ENCODE measurements around the gene RSBN1L. TPM values are rescaled to one million over a fixed set of nuclear protein-coding genes. Genes with fewer than 3 reads are reported as not detected.

Gene RSBN1L
- total and polyA plus RNA-seq, 7 experiments from 2014 or later: 7.7 to 41.7 (median 21.9) TPM

GRCh38 chr7:77797734-77798393 lies 101.6 kb downstream of the RSBN1L start:
- ChIA-PET POLR2A (interaction anchor here (0.5 to 1.7 kb wide), 4 partner anchors 9 to 36 kb away, joined by 3 to 10 read pairs (median 4); no protein-coding TSS in a partner anchor), CTCF (interaction anchor here (1.8 kb wide), 1 partner anchor 43 kb away, joined by 5 read pairs; no protein-coding TSS in a partner anchor)
- peak overlapping the region; percentile 85 for H3K4me3 ChIP-seq (ENCODE audit: low read length)
- Mint-ChIP-seq H3K9me3 (peaks cover 0 to 3% (median 0%) of the 10 kb centered on the region in 11 donors), H3K27ac (peak overlapping the region; percentile 89 to 96 (median 94)), H3K27me3 (no peaks in the 10 kb centered on the region), H3K4me1 (peaks cover 47 to 77% (median 72%) of the 10 kb centered on the region in 7 donors), H3K36me3 (peaks cover 0 to 29% (median 6%) of the 10 kb centered on the region in 5 donors), H3K4me3 (peak overlapping the region; percentile 87 to 99 (median 96))
- ATAC-seq: peak; percentile 31
- peak overlapping the region; percentile 73 for H3K27ac ChIP-seq (ENCODE audit: low read depth, low read length)
- H3K27me3 ChIP-seq (ENCODE audit: control insufficient read depth in 2 of 2, insufficient read depth in 2 of 2, low read length in 2 of 2): no peaks in the 10 kb centered on the region
- no peak for DNase-seq
- intact Hi-C loops (cut with micrococcal nuclease): loop anchor here (1.0 to 10.0 kb wide), 11 partner anchors 9 to 675 kb away; partner anchors contain the start of genes RSBN1L (in 2 of the 2), CCDC146 (in 1 of the 2) and GSAP (in 1 of the 2)
- H3K9me3 ChIP-seq (ENCODE audit: control insufficient read depth in 2 of 3, low read length in 3 of 3): no peaks in the 10 kb centered on the region
- H3K36me3 ChIP-seq (ENCODE audit: control insufficient read depth in 2 of 3, insufficient read depth in 3 of 3, low read length in 3 of 3): peaks cover 0 to 15% (median 0%) of the 10 kb centered on the region in 3 experiments
- peaks cover 38 to 46% of the 10 kb centered on the region in 2 donors for H3K4me1 ChIP-seq (ENCODE audit: control insufficient read depth in 2 of 2, insufficient read depth in 2 of 2, low read length in 2 of 2)

- Mint-ChIP-seq H3K27ac (peak within 1 kb of the TSS; percentile 89 to 96 (median 94)), H3K36me3 (peaks cover 0 to 34% (median 6%) of the 10 kb centered on the region in 5 donors), H3K9me3 (peaks cover 0 to 3% (median 0%) of the 10 kb centered on the region in 11 donors), H3K4me1 (peaks cover 53 to 83% (median 79%) of the 10 kb centered on the region in 7 donors), H3K4me3 (peak within 1 kb of the TSS; percentile 87 to 99 (median 96)), H3K27me3 (no peaks in the 10 kb centered on the region)
- ChIA-PET POLR2A (interaction anchor here (0.7 to 1.7 kb wide), 6 partner anchors 10 to 384 kb away, joined by 3 to 10 read pairs (median 4); no protein-coding TSS in a partner anchor), CTCF (interaction anchor here (1.8 kb wide), 1 partner anchor 42 kb away, joined by 5 read pairs; no protein-coding TSS in a partner anchor)
- Histone ChIP-seq H3K4me1 (ENCODE audit: control insufficient read depth in 2 of 2, insufficient read depth in 2 of 2, low read length in 2 of 2) (peaks cover 45 to 52% of the 10 kb centered on the region in 2 donors), H3K4me3 (ENCODE audit: low read length) (peak within 1 kb of the TSS; percentile 85), H3K36me3 (ENCODE audit: control insufficient read depth in 2 of 3, insufficient read depth in 3 of 3, low read length in 3 of 3) (peaks cover 0 to 15% (median 0%) of the 10 kb centered on the region in 3 experiments), H3K27ac (ENCODE audit: low read depth, low read length) (peak within 1 kb of the TSS; percentile 73), H3K9me3 (ENCODE audit: control insufficient read depth in 2 of 3, low read length in 3 of 3) (no peaks in the 10 kb centered on the region), H3K27me3 (ENCODE audit: control insufficient read depth in 2 of 2, insufficient read depth in 2 of 2, low read length in 2 of 2) (no peaks in the 10 kb centered on the region)
- ATAC-seq: peak; percentile 94
- intact Hi-C loops (cut with micrococcal nuclease): loop anchor here (1.0 to 10.0 kb wide), 11 partner anchors 36 to 676 kb away; partner anchors contain the start of genes RSBN1L (in 2 of the 2), CCDC146 (in 1 of the 2) and GSAP (in 1 of the 2)
- peak; percentile 78 to 97 (median 95) for DNase-seq
Measured at GRCh38 chr7:77798394-77799077, 102.3 kb downstream of the RSBN1L start, which contains the start of the genes PHTF2 and TMEM60. PHTF2 (plus strand) TSS chr7:77798773. TMEM60 (minus strand) TSS chr7:77798434; CDS start chr7:77794373, 4,061 bp downstream.

GRCh38 chr7:77799078-77799964 lies 103.1 kb downstream of the RSBN1L start:
- Histone ChIP-seq H3K36me3 (ENCODE audit: control insufficient read depth in 2 of 3, insufficient read depth in 3 of 3, low read length in 3 of 3) (peaks cover 0 to 8% (median 0%) of the 10 kb centered on the region in 3 experiments), H3K27me3 (ENCODE audit: control insufficient read depth in 2 of 2, insufficient read depth in 2 of 2, low read length in 2 of 2) (no peaks in the 10 kb centered on the region), H3K27ac (ENCODE audit: low read depth, low read length) (peak overlapping the region; percentile 67), H3K9me3 (ENCODE audit: control insufficient read depth in 2 of 3, low read length in 3 of 3) (no peaks in the 10 kb centered on the region), H3K4me3 (ENCODE audit: low read length) (peak overlapping the region; percentile 85), H3K4me1 (ENCODE audit: control insufficient read depth in 2 of 2, insufficient read depth in 2 of 2, low read length in 2 of 2) (peaks cover 53 to 60% of the 10 kb centered on the region in 2 donors)
- Mint-ChIP-seq H3K9me3 (peaks cover 0 to 3% (median 0%) of the 10 kb centered on the region in 11 donors), H3K36me3 (peaks cover 0 to 34% (median 0%) of the 10 kb centered on the region in 5 donors), H3K27ac (peak overlapping the region; percentile 89 to 96 (median 94)), H3K4me3 (peak overlapping the region; percentile 87 to 99 (median 96)), H3K27me3 (no peaks in the 10 kb centered on the region), H3K4me1 (peaks cover 58 to 84% (median 79%) of the 10 kb centered on the region in 7 donors)
- DNase-seq: peak; percentile 8 to 48 (median 23)
- ChIA-PET CTCF (interaction anchor here (1.8 kb wide), 1 partner anchor 41 kb away, joined by 5 read pairs; no protein-coding TSS in a partner anchor), POLR2A (interaction anchor here (0.6 to 1.7 kb wide), 6 partner anchors 26 to 384 kb away, joined by 3 to 10 read pairs (median 3); no protein-coding TSS in a partner anchor)
- no peak for ATAC-seq
- intact Hi-C loops (cut with micrococcal nuclease): loop anchor here (1.0 to 10.0 kb wide), 6 partner anchors 35 to 677 kb away; partner anchors contain the start of gene CCDC146 (in 1 of the 2)

GRCh38 chr7:77800158-77800557 lies 103.9 kb downstream of the RSBN1L start:
- H3K4me1 ChIP-seq (ENCODE audit: control insufficient read depth in 2 of 2, insufficient read depth in 2 of 2, low read length in 2 of 2): peaks cover 59 to 66% of the 10 kb centered on the region in 2 donors
- DNase-seq: no peak
- intact Hi-C loops (cut with micrococcal nuclease): loop anchor here in 1 of 2 donors (2.0 kb wide), 1 partner anchor 27 kb away; no protein-coding TSS in a partner anchor
- H3K27ac ChIP-seq (ENCODE audit: low read depth, low read length): peak overlapping the region; percentile 67
- ChIA-PET POLR2A (interaction anchor here (0.6 to 1.1 kb wide), 2 partner anchors 27 to 102 kb away, joined by 3 read pairs; no protein-coding TSS in a partner anchor), CTCF (no interaction called here)
- no peaks in the 10 kb centered on the region for H3K27me3 ChIP-seq (ENCODE audit: control insufficient read depth in 2 of 2, insufficient read depth in 2 of 2, low read length in 2 of 2)
- H3K9me3 ChIP-seq (ENCODE audit: control insufficient read depth in 2 of 3, low read length in 3 of 3): no peaks in the 10 kb centered on the region
- Mint-ChIP-seq H3K27ac (peak overlapping the region; percentile 84 to 96 (median 91)), H3K4me1 (peaks cover 59 to 85% (median 80%) of the 10 kb centered on the region in 7 donors), H3K36me3 (peaks cover 0 to 34% (median 0%) of the 10 kb centered on the region in 5 donors), H3K4me3 (peak overlapping the region; percentile 87 to 99 (median 96)), H3K9me3 (peaks cover 0 to 7% (median 0%) of the 10 kb centered on the region in 11 donors), H3K27me3 (no peaks in the 10 kb centered on the region)
- no peak for ATAC-seq
- H3K36me3 ChIP-seq (ENCODE audit: control insufficient read depth in 2 of 3, insufficient read depth in 3 of 3, low read length in 3 of 3): peaks cover 0 to 8% (median 0%) of the 10 kb centered on the region in 3 experiments
- peak overlapping the region; percentile 85 for H3K4me3 ChIP-seq (ENCODE audit: low read length)

- intact Hi-C loops (cut with micrococcal nuclease): loop anchor here in 1 of 2 donors (2.0 kb wide), 1 partner anchor 26 kb away; no protein-coding TSS in a partner anchor
- Mint-ChIP-seq H3K27ac (peak overlapping the region in 7 of 9 donors; percentile 3 to 96 (median 58)), H3K4me3 (peak overlapping the region in 3 of 10 donors; percentile 34 to 96 (median 87)), H3K9me3 (peaks cover 0 to 12% (median 0%) of the 10 kb centered on the region in 11 donors), H3K4me1 (peaks cover 63 to 87% (median 83%) of the 10 kb centered on the region in 7 donors), H3K36me3 (peaks cover 0 to 38% (median 0%) of the 10 kb centered on the region in 5 donors), H3K27me3 (no peaks in the 10 kb centered on the region)
- Histone ChIP-seq H3K4me1 (ENCODE audit: control insufficient read depth in 2 of 2, insufficient read depth in 2 of 2, low read length in 2 of 2) (peaks cover 59 to 66% of the 10 kb centered on the region in 2 donors), H3K9me3 (ENCODE audit: control insufficient read depth in 2 of 3, low read length in 3 of 3) (no peaks in the 10 kb centered on the region), H3K27ac (ENCODE audit: low read depth, low read length) (peak overlapping the region; percentile 67), H3K4me3 (ENCODE audit: low read length) (no peak overlapping the region), H3K27me3 (ENCODE audit: control insufficient read depth in 2 of 2, insufficient read depth in 2 of 2, low read length in 2 of 2) (no peaks in the 10 kb centered on the region), H3K36me3 (ENCODE audit: control insufficient read depth in 2 of 3, insufficient read depth in 3 of 3, low read length in 3 of 3) (peaks cover 0 to 8% (median 0%) of the 10 kb centered on the region in 3 experiments)
- ChIA-PET POLR2A (no interaction called here), CTCF (no interaction called here)
- DNase-seq (no peak), ATAC-seq (no peak)
Measured at GRCh38 chr7:77800730-77801129, 104.5 kb downstream of the RSBN1L start.
